Psoas muscle (tissue), 8 donors: ENCODE data around the gene CC2D2B. TPM values are rescaled to one million over a fixed set of nuclear protein-coding genes. Genes with fewer than 3 reads are reported as not detected.
"Not testable (repeated sequence)": the region's sequence is repeated elsewhere in the genome, so short reads cannot be mapped to it uniquely, and the experiment has no call there.

Experiments
- ATAC-seq, 4 donors: fragments of 200-7000 bp; cut with Tn5 transposase; one replicate each; pipeline ENCODE4 v1.9.1; 2020; ENCODE audit warnings: moderate library complexity in 3 of 4, mild to moderate bottlenecking in 2 of 4
- DNase-seq, 2 donors: peaks; one replicate each; pipeline ENCODE4 v3.0.0-alpha.2; 2020
- H3K27ac ChIP-seq: fragments of 200-600 bp; one replicate; pipeline ENCODE4 v1.8.0; 2022
- H3K27me3 ChIP-seq, 3 donors: fragments of 200-600 bp in 1 of 3; one replicate each; pipeline versions ENCODE4 v1.6.1 to v1.8.0; 2013 to 2022; ENCODE audit warnings: low read length in 2 of 3, mild to moderate bottlenecking in 2 of 3, moderate library complexity in 1 of 3; ENCODE audit not compliant: insufficient read depth in 3 of 3
- H3K36me3 ChIP-seq, 2 donors: fragments of 200-600 bp in 1 of 2; one replicate each; pipeline versions ENCODE4 v1.6.1 to v1.8.0; 2013 to 2022; ENCODE audit warnings: low read depth in 1 of 2, mild to moderate bottlenecking in 1 of 2, moderate library complexity in 1 of 2; ENCODE audit not compliant: insufficient read depth in 1 of 2
- H3K4me1 ChIP-seq: fragments of 200-600 bp; one replicate; pipeline ENCODE4 v1.8.0; 2022
- H3K4me3 ChIP-seq: fragments of 200-600 bp; one replicate; pipeline ENCODE4 v1.8.0; 2022; ENCODE audit warnings: mild to moderate bottlenecking
- H3K9me3 ChIP-seq: fragments of 200-600 bp; one replicate; pipeline ENCODE4 v1.8.0; 2022
- WGBS, 3 donors: extraction: QIAGEN DNeasy Blood & Tissue Kit; methylation state at CpG; one replicate each; pipeline versions ENCODE4 v1.1.6 to v1.1.7; 2013; 5-methylcytosine and 5-hydroxymethylcytosine counted together
- intact Hi-C, 2 donors: fragments of 100-400 bp; cut with DNase I; formaldehyde crosslinking; loops; one replicate each; pipeline versions ENCODE4 v1.11.0 to v1.14.2; 2022
- polyA plus RNA-seq, 3 donors: library from polyadenylated mRNA; stranded (reverse); fragments of 200-250 nt; gene quantifications; one replicate each; pipeline ENCODE4 v1.2.3, GENCODE V29; 2013
- total RNA-seq, 4 donors: library from RNA; stranded (reverse); fragmentation: NEBNext Ultra II Directional in 2 of 4; extraction: Animal tissue kit (Norgen Biotek cat#: 25700) in 2 of 4; gene quantifications; one replicate each; pipeline versions ENCODE4 v1.2.1 to v1.2.4, GENCODE V29; 2021 to 2023
- TF ChIP-seq, protein P1 (sequence below): fragments of 200-600 bp; IDR thresholded peaks from one replicate; pipeline ENCODE4 v1.8.0; 2022; ENCODE audit warnings: antibody characterized with exemption
- donor health status: healthy with polysubstance abuse.
- donor health status: DM: no; HTN: no; CAD: no; lungs with moderate emphysema.
- donor health status: Bipolar disorder and iron deficiency.
- donor health status: healthy.
- donor health status: DM: yes; HTN: yes; CAD: no.
- donor health status: DM: no; HTN: no; CAD: no.
- donor health status: DM: no; HTN: no; CAD: no.
- donor health status: DM: yes; HTN: yes; CAD: no.

Gene CC2D2B
- total and polyA plus RNA-seq, 7 donors = 0.07 to 0.32 (median 0.18) TPM

DNA sequence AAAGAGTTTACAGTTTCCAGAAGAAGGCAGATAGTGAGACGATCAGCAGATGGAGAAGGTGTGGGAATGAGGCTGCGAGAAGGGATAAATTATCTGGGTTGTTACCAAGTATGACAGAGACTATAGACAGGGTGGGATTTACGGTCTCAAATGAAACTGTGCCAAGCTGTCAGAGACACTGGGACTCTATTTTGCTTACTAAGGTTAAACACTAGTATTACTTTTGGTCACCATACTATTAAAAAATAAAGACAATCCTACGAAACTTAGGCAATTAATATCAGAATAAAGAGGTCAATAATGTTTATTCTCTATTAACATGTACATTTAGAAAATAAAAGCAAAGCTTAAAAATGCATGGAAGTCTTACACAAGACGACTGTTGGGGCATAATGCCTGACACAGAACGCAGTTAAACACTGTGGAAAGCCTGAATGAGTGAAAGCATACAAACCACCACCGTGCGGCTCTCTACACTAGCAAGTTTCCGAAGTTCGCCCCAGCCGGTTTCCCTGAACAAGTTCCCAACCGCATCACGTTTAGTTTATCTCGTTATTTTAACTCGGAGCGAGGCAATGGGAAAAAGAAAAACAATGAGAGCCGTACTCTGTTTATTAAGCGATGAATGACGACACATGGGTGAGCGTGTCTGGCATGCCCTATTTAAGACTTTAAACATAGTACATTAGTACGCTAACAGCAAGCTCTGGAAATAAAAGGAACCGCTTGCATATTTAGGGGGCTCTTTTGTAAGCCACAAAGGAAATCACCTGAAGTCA lies 909 bp upstream of the CC2D2B start:
- WGBS, 3 donors = 11 to 14% (median 12%) methylated on average over 22 of the region's 22 CpGs
- DNase-seq = peak; percentile 22 to 58
- H3K36me3 ChIP-seq = peaks cover 0 to 23% of the 10 kb centered on the region in 2 donors
- peak; percentile 49 to 59 (median 52) for ATAC-seq
- peak overlapping the region; percentile 83 for H3K27ac ChIP-seq
- H3K27me3 ChIP-seq = no peaks in the 10 kb centered on the region
- TF ChIP-seq, protein P1, sequence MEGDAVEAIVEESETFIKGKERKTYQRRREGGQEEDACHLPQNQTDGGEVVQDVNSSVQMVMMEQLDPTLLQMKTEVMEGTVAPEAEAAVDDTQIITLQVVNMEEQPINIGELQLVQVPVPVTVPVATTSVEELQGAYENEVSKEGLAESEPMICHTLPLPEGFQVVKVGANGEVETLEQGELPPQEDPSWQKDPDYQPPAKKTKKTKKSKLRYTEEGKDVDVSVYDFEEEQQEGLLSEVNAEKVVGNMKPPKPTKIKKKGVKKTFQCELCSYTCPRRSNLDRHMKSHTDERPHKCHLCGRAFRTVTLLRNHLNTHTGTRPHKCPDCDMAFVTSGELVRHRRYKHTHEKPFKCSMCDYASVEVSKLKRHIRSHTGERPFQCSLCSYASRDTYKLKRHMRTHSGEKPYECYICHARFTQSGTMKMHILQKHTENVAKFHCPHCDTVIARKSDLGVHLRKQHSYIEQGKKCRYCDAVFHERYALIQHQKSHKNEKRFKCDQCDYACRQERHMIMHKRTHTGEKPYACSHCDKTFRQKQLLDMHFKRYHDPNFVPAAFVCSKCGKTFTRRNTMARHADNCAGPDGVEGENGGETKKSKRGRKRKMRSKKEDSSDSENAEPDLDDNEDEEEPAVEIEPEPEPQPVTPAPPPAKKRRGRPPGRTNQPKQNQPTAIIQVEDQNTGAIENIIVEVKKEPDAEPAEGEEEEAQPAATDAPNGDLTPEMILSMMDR = no peak
- H3K4me1 ChIP-seq = peaks cover 4% of the 10 kb centered on the region
- no peaks in the 10 kb centered on the region for H3K9me3 ChIP-seq
- intact Hi-C loops = no loop called here
- peak overlapping the region; percentile 77 for H3K4me3 ChIP-seq

DNA sequence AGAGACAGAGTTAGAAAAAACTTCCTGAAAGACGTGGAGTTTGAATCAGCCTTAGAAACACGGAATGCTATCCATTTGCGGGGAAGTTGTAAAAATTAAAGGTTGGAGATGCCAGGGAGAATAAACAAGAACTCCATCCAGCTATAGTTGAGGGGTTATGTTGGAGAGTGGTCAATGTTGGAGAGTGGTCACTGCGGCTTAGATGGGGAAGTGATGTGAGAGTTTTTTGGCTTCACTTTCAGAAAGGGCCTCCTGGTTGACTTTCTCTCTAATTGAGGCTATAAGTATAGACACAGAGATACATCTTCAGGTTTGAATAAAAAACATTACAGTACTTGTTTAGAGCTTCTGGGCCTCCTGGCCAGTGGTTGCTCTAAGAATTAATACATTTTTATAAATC lies 675 bp downstream of the CC2D2B start:
- intact Hi-C loops = no loop called here
- DNase-seq = no peak

DNA sequence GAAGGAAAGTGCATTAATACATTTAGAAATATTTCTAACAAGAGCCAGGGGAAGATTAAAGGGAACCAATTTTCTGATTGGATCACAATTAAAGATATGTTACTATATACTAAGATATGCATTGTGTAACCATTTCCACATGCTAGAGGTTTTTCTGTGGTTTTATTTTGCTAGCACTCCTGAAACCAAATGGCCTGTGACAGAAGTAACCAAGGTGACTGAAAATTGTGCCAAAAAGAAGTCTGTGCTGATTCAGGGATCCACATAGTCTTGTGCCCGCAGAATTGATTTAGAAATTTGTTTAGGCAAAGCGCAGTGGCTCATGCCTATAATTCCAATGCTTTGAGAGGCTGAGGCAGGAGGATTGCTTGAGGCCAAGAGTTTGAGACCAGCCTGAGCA lies 1.8 kb downstream of the CC2D2B start:
- TF ChIP-seq, protein P1 = no peak
- intact Hi-C loops = no loop called here
- Histone ChIP-seq H3K27ac (no peak overlapping the region), H3K36me3 (no peaks in the 10 kb centered on the region), H3K27me3 (no peaks in the 10 kb centered on the region), H3K4me3 (no peak overlapping the region), H3K4me1 (peaks cover 4% of the 10 kb centered on the region), H3K9me3 (no peaks in the 10 kb centered on the region)
- DNase-seq (no peak), ATAC-seq (no peak)
- WGBS, 3 donors = 92 to 97% (median 96%) methylated on average over 2 of the region's 2 CpGs

More for the DNA sequence above, 675 bp downstream of the CC2D2B start:
- Histone ChIP-seq H3K27ac (peak overlapping the region; percentile 83), H3K4me1 (peaks cover 4% of the 10 kb centered on the region), H3K36me3 (peaks cover 0 to 11% of the 10 kb centered on the region in 2 donors), H3K4me3 (peak overlapping the region; percentile 77), H3K9me3 (no peaks in the 10 kb centered on the region), H3K27me3 (no peaks in the 10 kb centered on the region)
- 52 to 54% (median 54%) methylated on average over 4 of the region's 4 CpGs for WGBS, 3 donors
- TF ChIP-seq, protein P1 = no peak
- no peak for ATAC-seq

DNA sequence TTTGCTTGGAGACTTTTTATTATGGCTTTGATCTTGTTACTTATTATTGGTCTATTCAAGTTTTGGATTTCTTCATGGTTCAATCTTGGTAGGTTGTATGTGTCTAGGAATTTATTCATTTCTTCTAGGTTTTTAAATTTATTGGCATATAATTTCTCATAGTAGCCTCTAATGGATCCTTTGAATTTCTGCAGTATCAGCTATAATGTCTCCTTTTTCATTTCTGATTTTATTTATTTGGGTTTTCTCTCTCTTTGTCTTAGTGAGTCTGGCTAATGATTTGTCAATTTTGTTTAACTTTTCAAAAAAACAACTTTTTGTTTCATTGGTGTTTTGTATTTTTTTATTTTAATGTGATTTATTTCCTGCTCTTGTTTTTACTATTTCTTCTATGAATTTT lies 8.3 kb downstream of the CC2D2B start:
- H3K27ac ChIP-seq, H3K9me3 ChIP-seq, ATAC-seq, H3K4me1 ChIP-seq, DNase-seq, intact Hi-C loops, H3K27me3 ChIP-seq, H3K4me3 ChIP-seq, H3K36me3 ChIP-seq: not testable (repeated sequence)

DNA sequence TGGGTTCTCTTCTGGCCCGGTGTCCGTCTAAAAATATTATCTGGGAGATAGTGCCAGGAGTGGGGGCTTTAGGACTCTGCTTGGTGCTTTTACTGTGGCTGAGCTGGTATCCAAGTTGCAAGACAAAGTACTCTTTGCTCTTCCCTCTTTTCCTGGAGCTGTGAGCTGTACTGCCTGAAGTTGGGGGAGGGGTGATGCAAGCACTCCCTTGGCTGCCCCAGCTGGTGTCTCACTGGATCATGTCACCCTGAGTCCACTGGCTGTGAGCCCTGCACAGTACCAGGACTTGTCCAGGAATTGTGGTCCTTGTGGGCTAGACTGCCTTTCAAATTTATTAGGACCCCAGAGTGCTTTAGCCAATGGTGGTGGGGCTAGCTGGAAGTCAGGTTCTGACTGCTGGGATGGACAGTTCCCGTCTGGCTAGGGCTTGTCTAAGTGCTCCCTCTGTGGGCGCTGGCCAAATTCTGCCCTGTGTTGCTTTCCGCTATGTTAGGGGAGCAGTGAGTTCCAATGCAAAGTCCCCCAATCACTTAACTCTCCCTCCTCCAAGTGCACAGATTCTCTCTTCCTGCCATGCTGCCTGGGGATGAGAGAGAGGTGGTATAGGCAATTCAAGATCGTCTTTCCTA lies 13.1 kb downstream of the CC2D2B start:
- no peak overlapping the region for H3K27ac ChIP-seq
- H3K36me3 ChIP-seq = no peaks in the 10 kb centered on the region
- TF ChIP-seq, protein P1 = no peak
- H3K27me3 ChIP-seq = no peaks in the 10 kb centered on the region
- H3K4me3 ChIP-seq = no peak overlapping the region
- H3K9me3 ChIP-seq = no peaks in the 10 kb centered on the region
- 74 to 79% (median 77%) methylated on average over 6 of the region's 6 CpGs for WGBS, 3 donors
- H3K4me1 ChIP-seq = no peaks in the 10 kb centered on the region
- intact Hi-C loops = no loop called here
- no peak for ATAC-seq
- DNase-seq = no peak
